GM19455 (cell line): ENCODE measurements around the gene ACAP1.
"Not testable (repeated sequence)": the region's sequence is repeated elsewhere in the genome, so short reads cannot be mapped to it uniquely, and the experiment has no call there.

Source experiments
- ATAC-seq: cut with Tn5 transposase; IDR thresholded peaks from one replicate; pipeline ENCODE4 v1.9.1; 2021; ENCODE audit not compliant: unreplicated experiment

Gene ACAP1

DNA sequence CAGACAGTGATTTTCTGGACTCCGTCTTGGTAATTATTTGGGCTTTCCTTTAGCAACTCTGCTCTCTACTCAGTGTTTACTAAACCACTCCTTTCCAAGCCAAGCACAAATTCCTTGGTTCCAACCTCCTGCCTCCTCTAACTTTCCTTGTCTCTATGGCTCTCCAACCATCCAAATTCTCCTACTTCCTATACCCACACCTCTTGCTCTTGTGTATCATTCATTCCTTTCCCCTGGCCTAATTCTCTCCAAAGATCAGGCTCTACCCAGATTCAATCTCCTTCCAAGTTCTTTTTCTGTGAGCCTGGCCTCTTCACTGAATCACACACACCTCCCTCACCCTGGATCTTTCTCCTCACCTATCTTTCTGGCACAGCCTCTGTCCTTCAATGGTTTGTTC, 8.3 kb upstream of the ACAP1 start:
- ATAC-seq: no peak

DNA sequence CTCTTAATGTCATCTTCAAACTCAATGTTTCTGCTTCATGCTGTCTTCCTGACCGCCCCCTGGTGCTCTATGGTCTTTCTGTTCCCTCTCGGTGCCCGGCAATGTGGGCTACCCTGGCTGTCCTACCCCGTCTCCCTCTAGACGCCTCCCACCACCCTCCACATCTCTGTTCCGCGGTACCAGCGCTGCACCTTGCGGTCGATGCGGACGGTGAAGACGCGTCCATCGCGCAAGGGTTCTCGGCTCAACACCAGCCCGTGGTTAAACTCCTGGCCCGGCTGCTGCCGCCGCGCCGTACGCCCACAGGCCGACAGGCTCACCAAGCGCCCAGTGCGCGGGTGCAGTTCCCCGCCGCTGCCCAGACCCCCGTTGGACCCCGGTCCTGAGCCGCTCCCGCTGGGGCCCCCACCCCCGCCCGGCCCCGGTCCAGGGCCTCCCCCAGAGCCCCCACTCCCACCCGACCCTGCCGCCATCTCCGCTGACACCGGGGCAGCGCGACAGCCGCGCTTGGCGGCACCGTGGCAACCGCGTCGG, 7.4 kb upstream of the ACAP1 start, which contains the start of gene NEURL4:
Gene NEURL4 (minus strand): TSS at position 496 of the 534 bp plus-strand sequence. CDS start 23 bp downstream, at position 473.
- ATAC-seq: peak; percentile 5

DNA sequence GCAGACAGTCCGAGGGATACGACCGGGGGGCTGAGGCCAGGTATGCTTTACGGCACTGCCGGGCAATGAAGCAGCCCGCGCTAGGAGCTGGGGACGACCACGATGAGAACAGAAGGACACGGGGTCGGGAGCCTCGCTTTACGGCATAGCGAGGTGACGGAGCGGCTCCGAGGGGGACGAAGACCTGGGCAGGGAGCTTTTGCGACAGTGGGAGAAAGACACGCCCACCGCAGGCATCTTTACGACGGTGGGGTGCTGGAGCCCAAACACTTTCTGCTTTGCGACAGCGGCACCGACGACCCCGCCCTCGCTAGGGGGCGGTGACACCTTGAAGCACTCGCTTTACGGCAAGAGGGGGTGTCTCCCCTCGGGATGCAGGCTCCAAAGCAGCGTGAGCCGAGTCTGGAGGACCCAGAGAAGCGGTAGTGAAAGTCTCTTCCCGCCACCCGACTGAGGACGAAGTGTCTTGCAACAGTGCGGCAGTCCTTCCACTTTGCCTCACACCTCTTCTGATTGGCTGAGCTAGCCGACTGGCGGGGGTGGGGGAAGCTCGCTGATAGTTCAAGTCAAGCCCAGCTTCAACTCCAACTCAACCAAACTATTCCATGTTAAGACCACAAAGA, 6.8 kb upstream of the ACAP1 start:
- ATAC-seq: peak; percentile 56

DNA sequence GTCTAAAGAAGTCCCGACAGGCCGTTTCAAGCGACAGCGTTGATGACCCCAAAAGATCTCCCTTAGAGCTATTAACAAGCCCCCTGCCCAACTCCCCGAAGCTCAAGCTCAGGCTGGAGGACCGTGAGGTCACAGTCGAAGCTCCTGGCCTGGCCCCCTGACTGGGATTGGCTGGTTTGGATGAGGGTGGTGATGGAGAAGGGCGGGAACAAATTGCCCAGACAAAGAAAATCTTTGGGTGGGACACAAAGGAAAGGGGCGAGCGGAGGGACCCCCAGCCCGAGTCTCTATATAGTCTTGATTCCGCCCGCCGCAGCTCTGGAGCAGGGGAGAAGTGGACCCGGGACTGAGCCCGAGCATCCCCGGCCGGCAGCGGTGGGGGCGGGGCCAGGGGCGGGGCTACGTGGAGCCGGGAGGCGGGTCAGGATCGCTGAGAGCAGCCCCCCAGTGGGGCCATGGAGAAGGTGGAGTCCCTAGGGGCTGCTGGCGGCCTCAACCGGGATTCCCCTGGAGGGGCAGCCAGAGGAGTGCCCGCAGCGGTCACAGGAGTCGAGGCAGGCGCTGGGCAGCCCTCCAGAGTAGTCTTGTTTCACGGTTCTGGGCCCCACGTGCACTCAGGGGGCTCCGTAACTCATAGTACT, 6.2 kb upstream of the ACAP1 start:
- ATAC-seq: peak; percentile 33

DNA sequence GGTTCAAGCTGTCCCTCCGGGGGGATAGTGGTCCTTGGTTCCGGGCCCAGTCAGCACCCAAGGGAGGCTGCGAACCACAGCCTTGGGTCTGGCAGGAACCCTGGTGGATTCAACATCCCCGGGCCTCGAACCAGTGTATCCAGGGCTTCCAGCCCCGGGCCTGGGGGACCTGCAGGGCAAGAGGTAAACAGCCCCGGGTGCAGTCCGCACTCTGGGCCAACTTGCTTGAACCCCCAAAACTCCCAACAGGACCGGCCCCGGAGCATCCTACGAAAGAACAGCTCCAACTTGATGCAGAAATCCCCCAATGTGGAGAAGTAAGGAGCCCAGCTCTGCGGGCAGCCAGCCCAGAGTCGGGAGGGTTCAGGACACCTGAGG, 5.7 kb upstream of the ACAP1 start:
- no peak for ATAC-seq

GRCh38 chr17:7332111-7332510, 4.2 kb upstream of the ACAP1 start:
- ATAC-seq: no peak

DNA sequence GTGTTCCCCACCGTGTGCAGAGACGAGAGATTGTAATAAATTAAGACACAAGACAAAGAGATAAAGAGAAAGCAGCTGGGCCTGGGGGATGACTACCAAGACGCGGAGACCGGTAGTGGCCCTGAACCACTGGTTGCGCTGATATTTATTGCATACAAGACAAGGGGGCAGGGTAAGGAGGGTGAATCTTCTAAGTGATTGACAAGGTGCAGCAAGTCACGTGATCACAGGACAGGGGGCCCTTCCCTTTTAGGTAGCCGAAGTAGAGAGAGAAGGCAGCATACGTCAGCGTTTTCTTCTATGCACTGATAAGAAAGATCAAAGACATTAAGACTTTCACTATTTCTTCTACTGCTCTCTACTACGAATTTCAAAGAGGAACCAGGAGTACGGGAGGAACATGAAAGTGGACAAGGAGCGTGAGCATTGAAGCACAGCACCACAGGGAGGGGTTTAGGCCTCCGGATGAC, 3.7 kb upstream of the ACAP1 start:
- ATAC-seq: not testable (repeated sequence)

DNA sequence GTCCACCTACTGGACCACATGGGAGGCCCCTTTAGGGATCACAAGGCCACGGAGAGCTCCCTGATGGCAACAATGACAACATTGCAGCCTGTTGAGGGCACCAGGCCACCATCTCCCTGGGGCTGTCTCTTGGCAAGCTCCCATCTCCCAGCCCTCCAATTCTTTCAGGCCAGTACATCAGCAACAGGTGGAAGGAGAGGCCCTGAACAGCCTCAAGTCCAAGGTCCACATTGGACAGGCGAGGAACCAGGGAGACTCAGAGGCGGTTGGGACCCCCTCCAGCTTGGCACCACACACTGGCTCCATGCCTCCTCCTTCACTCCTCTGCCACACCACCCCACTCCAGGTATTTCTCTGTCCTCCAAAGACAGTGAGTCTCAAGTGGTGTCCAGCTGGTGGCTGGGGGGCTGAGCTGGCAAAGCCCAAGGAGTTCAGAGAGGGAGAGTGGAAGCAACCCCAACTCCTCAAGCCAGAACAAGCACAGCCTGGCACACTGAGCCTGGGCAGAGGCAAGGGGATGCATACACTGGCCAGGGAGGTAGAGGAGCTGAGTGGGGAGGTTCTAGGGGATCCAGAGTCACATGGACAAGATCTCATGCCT, 1.3 kb upstream of the ACAP1 start:
- ATAC-seq: no peak

DNA sequence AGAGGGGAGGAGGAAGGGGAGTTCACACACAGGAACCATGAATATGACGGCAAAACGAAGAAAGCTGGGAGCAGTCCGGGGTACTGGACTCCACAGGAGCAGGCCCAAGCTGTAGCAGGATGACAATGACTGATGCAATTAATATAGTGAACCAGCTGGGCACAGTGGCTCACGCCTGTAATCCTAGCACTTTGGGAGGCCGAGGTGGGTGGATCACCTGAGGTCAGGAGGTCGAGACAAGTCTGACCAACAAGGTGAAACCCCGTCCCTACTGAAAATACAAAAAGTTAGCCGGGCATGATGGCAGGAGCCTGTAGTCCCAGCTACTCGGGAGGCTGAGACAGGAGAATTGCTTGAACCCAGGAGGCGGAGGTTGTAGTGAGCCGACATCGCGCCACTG, 564 bp upstream of the ACAP1 start:
- not testable (repeated sequence) for ATAC-seq

DNA sequence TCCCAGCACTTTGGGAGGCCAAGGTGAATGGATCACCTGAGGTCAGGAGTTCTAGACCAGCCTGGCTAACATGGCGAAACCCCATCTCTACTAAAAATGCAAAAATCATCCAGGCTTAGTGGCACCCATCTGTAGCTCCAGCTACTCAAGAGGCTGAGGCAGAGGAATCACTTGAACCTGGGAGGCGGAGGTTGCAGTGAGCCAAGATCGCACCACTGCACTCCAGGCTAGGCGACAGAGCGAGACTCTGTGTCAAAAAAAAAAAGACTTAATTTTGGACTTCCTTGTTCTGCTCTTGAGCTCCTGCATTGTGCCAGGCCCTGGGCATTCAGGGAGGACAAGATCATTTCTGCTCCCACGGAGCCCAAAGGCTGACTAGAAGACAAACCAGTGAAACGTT, 1.3 kb downstream of the ACAP1 start:
- ATAC-seq: not testable (repeated sequence)

- ATAC-seq: no peak
Measured at GRCh38 chr17:7340179-7340578, 3.9 kb downstream of the ACAP1 start.

- ATAC-seq: no peak
Measured at GRCh38 chr17:7341842-7342241, 5.5 kb downstream of the ACAP1 start.

DNA sequence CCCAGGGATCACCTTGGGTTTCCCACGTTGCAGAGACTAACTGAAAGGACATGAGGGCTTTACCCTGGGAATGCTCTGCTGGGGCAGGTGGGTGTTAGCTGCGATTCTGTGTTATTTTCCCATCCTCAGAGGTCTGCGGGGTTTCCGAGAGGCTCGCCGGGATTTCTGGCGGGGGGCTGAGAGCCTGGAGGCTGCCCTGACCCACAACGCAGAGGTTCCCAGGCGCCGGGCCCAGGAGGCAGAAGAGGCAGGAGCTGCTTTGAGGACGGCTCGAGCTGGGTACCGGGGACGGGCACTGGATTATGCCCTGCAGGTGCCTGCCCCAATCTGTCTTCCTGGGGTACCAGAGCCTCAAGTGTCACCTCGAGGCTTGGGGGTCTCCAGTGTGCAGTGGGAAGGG, 6.9 kb downstream of the ACAP1 start:
- ATAC-seq: no peak

GRCh38 chr17:7346761-7347614, 10.7 kb downstream of the ACAP1 start:
- no peak for ATAC-seq

DNA sequence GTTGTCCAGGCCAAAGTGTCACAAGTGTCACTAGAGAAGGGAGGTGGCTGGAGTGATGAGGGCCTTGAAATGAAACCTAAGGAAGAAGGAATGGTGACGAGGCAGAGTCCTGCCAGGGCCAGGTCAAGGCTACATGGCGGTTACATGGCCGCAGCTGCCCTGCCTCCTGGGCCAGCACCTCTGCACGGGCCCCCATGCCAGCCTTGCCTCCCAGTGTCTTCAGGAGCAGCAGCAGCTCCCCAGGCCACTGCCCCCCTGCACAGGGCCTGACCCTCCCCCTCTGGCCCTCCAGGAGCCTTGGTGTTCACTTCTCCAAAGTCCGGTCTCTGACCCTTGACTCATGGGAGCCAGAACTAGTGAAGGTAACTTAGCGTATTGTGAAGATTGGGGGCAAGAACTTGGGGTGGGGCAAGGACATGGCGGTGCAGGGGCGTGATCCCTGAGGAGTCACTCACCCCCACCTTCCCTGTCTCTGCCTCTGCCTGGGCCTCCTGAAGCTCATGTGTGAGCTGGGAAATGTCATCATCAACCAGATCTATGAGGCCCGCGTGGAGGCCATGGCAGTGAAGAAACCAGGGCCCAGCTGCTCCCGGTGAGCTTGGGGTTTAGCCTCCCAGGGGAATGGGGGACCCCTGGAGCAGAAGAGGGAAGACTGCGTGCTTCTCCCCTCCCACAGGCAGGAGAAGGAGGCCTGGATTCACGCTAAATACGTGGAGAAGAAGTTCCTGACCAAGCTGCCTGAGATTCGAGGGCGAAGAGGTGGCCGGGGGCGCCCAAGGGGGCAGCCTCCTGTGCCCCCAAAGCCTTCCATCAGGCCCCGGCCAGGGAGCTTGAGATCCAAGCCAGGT, 11.5 kb downstream of the ACAP1 start:
- ATAC-seq: no peak

DNA sequence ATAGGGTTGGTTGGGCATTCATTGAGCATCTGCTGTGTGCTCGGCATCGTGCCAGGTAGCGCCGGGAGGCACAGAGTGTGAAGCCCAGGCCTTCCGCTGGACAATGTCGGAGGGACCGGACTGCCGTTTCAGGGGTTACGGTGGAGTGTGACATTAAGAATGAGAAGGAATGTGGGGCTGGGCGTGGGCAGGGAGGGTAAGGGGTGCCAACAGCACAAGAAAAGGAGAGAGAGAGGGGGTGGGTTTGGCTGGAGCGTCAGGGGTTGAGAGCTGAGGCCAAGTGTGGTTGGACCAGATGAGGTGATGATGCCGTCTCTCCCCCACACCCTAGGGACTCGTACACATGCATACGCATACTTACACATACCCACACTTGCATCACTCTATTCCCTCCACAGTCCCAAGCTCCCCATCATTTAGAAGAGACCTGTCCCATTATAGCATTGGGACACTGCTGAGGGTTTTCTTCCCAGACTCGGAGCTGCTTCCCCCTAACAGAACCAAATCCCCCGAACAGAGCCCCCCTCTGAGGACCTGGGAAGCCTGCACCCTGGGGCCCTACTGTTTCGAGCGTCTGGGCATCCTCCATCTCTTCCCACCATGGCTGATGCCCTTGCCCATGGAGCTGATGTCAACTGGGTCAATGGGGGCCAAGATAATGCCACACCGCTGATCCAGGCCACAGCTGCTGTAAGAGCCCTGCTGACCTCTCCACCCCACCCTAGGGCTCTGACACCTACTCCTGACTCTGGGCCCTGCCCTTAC, 12.3 kb downstream of the ACAP1 start:
- ATAC-seq: no peak

DNA sequence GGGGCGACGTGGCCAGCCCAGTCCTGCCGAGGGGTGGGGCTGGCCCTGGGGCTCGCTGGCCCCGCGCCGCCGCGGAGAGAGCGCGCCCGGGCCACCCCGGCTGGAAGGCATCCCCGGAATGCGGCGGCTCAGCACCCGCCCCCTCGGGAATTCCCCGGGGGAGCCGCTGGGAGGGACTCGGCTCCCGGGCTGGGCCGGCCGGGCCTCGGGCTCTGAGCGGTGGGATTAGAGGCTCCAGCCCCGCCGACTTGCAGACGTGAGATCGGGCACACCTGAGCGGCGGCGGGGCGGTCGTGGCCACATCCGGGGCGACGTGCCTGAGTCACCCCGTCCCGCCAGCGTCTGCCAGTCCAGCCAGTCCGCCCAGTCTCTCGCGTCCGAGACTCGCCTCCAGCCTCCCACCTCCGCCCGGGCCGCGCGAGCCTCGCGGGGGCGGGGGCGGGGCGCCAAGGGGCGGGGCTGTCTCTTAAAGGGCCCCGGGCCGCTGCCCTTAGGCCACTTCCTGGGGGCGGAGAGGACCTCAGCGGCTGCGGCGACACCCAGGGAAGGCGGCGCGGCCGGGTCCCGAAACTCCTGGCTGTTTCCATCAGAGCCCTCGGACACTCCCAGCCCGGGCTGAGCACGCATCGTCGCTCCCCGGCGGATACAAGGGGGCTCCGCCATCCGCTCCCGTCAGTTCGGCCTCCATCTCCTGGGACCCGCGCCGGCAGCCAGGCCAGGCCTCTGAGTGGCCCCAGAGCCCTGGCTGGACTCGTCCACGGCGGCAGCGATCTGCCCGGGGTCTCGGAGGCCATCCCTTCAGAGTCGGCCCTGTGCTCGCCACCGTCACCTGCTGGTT, 15.6 kb downstream of the ACAP1 start, which contains the start of gene KCTD11:
Gene KCTD11 (plus strand): TSS at position 498 of the 838 bp plus-strand sequence.
- ATAC-seq: peak; percentile 59

DNA sequence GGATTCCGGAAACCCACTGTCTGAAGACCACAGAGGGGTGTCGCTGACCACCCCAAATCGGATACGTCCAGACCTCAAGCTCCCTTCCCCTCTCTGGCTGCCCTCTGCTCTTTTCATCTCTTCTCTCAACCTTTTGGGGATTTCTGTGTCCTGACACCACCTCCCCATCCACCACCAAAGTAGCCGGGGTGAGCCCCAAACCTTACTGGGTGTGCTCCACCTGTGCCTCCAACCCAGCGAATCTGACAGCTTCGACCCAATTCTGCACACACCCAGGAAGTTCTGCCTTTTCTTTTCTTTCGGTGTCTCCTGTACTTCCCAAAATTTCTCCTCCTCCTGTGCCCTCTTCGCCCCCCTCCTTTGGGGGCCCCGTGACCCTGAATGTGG, 16.2 kb downstream of the ACAP1 start:
- peak; percentile 2 for ATAC-seq
